ENCODE results near the gene HEATR3. TPM values are rescaled to one million over a fixed set of nuclear protein-coding genes. Genes with fewer than 3 reads are reported as not detected.
"Not testable (repeated sequence)": the region's sequence is repeated elsewhere in the genome, so short reads cannot be mapped to it uniquely, and the experiment has no call there.

Gene HEATR3
- total RNA-seq, 2 donors from 2014 or later = 18.1 to 26.9 TPM

DNA sequence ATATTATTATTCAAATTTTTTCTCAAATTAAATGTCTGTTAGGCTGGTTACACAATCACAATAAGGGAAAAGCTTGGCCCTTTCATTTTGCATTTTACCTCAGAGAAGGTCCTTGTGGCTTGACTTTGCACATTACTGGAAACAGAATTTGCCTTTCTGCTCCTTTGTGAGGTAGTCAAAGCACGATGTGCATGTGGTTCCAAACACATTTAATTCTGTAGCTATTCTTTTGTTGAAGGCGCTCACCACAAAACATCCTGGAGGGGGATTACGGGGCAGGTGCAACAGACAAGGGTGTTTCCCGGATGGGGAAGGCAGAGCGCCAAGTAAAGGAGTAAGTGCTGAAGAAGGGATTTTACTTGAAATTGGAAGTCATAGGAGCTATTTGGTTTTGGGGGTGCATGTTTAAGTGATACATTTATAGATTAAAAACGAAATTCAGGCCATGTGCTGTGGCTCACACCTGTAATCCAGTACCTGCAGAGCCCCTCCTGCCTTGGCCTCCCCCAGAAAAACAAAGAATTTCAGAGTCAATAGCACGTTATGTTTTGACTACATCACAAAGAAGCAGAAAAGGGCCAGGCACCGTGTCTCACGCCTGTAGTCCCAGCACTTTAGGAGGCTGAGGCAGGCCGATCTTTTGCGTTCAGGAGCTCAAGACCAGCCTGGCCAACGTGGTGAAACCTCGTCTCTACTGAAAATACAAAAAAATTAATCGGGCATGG lies 56.1 kb downstream of the HEATR3 start:
- no peaks in the 10 kb centered on the region for H3K9me3 ChIP-seq
- DNase-seq = no peak
- H3K4me3 ChIP-seq = no peak overlapping the region
- no peaks in the 10 kb centered on the region for H3K27me3 ChIP-seq
- H3K4me1 ChIP-seq = no peaks in the 10 kb centered on the region
- no peak overlapping the region for H3K27ac ChIP-seq
- no peak overlapping the region for H3K9ac ChIP-seq (ENCODE audit: low read depth in 2 of 2, low read length in 2 of 2)
- TF ChIP-seq, protein P1, sequence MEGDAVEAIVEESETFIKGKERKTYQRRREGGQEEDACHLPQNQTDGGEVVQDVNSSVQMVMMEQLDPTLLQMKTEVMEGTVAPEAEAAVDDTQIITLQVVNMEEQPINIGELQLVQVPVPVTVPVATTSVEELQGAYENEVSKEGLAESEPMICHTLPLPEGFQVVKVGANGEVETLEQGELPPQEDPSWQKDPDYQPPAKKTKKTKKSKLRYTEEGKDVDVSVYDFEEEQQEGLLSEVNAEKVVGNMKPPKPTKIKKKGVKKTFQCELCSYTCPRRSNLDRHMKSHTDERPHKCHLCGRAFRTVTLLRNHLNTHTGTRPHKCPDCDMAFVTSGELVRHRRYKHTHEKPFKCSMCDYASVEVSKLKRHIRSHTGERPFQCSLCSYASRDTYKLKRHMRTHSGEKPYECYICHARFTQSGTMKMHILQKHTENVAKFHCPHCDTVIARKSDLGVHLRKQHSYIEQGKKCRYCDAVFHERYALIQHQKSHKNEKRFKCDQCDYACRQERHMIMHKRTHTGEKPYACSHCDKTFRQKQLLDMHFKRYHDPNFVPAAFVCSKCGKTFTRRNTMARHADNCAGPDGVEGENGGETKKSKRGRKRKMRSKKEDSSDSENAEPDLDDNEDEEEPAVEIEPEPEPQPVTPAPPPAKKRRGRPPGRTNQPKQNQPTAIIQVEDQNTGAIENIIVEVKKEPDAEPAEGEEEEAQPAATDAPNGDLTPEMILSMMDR (IDR thresholded peaks at IDR 0.05) = no peak
- intact Hi-C loops (cut with DNase I) = no loop called here
- no peaks in the 10 kb centered on the region for H3K36me3 ChIP-seq

DNA sequence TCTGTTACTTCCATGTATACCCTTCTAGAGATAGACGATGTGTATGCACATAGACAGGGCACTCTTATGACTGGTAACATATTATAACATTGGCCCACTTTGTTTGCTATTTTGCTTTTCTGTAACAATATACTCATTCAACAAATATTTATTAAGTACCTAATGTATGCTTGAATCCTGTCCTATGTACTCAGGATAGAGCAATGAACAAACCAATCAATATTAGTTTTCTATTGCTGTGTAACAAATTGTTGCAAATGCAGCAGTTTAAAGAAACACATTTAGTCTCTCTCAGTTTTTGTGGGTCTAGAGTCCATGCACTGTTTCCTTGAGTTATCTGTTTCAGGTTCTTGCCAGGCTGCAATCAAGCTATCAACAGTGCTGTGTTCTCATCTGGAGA lies 57.6 kb downstream of the HEATR3 start:
- H3K36me3 ChIP-seq = no peaks in the 10 kb centered on the region
- no peaks in the 10 kb centered on the region for H3K27me3 ChIP-seq
- no peak overlapping the region for H3K4me3 ChIP-seq
- no peak overlapping the region for H3K9ac ChIP-seq (ENCODE audit: low read depth in 2 of 2, low read length in 2 of 2)
- no peaks in the 10 kb centered on the region for H3K9me3 ChIP-seq
- no peak for DNase-seq
- intact Hi-C loops (cut with DNase I) = no loop called here
- H3K27ac ChIP-seq = no peak overlapping the region
- no peaks in the 10 kb centered on the region for H3K4me1 ChIP-seq
- TF ChIP-seq, protein P1 (IDR thresholded peaks at IDR 0.05) = no peak

DNA sequence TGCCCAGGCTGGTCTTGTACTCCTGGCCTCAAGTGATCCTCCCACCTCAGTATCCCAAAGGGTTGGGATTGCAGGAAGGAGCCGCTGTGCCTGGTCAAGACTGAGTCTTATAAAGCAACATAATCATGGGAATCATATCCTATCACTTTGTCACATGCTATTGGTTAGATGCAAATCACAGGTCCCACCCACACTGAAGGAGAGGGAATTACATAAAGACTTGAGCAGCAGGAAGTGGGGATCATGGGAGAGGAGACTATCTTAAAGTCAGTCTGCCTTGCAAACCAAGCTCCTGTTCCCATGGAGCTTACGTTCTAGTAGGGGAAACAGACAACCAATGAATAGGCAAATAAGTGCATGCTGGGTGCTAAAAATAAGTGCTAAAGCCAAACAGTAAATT lies 59.0 kb downstream of the HEATR3 start:
- H3K36me3 ChIP-seq = no peaks in the 10 kb centered on the region
- H3K9ac ChIP-seq (ENCODE audit: low read depth in 2 of 2, low read length in 2 of 2) = no peak overlapping the region
- intact Hi-C loops (cut with DNase I) = no loop called here
- H3K4me1 ChIP-seq = no peaks in the 10 kb centered on the region
- no peak for DNase-seq
- H3K27me3 ChIP-seq = no peaks in the 10 kb centered on the region
- H3K9me3 ChIP-seq = no peaks in the 10 kb centered on the region
- no peak overlapping the region for H3K4me3 ChIP-seq
- no peak overlapping the region for H3K27ac ChIP-seq
- TF ChIP-seq, protein P1 (IDR thresholded peaks at IDR 0.05) = no peak

DNA sequence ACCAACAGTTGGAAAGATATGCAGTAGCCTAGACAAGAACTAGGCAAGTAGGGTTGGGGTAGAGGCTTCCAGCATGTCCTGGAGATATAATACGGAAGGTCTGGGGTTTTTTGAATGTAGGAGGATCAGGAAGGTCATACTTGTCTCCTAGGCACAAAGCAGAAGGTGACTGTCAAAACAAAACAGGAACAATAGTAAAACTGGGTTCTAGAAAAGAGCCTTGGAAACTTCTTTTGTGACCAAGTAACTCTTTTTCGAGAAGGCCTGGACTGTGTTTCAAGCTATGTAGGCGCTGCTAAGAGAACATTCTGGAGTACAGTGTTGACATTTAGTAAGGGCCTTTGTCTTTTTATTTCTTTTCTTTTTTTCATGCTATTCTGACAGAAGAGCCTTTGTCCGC lies 60.4 kb downstream of the HEATR3 start:
- Histone ChIP-seq H3K9me3 (no peaks in the 10 kb centered on the region), H3K36me3 (no peaks in the 10 kb centered on the region), H3K4me3 (no peak overlapping the region), H3K27ac (no peak overlapping the region), H3K4me1 (no peaks in the 10 kb centered on the region), H3K9ac (ENCODE audit: low read depth in 2 of 2, low read length in 2 of 2) (no peak overlapping the region), H3K27me3 (no peaks in the 10 kb centered on the region)
- TF ChIP-seq, protein P1 (IDR thresholded peaks at IDR 0.05) = no peak
- no peak for DNase-seq
- intact Hi-C loops (cut with DNase I) = no loop called here

DNA sequence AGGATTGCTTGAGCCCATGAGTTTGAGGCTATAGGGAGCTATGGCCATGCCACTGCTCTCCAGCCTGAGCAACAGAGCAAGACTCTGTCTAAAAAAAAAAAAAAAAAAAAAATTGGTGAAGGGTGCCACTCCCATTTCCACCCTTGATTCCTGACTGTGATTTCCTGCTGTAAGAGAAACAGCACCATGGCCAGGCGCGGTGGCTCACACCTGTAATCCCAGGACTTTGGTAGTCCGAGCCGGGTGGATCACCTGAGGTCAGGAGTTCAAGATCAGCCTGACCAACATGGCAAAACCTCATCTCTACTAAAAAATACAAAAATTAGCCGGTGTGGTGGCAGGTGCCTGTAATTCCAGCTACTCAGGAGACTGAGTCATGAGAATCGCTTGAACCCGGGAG lies 66.8 kb downstream of the HEATR3 start:
- H3K9ac ChIP-seq (ENCODE audit: low read depth in 2 of 2, low read length in 2 of 2); H3K9me3 ChIP-seq; H3K27ac ChIP-seq; H3K4me1 ChIP-seq; H3K36me3 ChIP-seq; H3K27me3 ChIP-seq; DNase-seq; intact Hi-C loops (cut with DNase I); H3K4me3 ChIP-seq: not testable (repeated sequence)

DNA sequence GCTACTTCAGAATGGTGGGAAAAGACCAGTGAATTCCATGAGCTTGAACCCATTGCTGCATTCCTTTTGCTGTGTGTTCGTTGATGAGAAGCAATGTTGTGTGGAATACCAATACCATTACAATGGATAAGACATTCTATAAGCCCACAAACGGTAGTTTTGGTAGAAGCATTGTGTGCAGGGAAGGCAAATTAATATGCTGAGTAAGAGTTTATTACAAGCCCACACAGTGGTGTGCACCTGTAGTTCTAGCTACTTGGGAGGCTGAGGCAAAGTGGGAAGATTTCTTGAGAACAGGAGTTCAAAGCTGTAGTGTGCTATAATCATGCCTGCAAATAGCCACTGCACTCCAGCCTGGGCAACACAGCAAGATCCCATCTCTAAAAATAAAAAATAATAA lies 67.4 kb downstream of the HEATR3 start:
- H3K4me3 ChIP-seq = no peak overlapping the region
- no peaks in the 10 kb centered on the region for H3K36me3 ChIP-seq
- H3K4me1 ChIP-seq = no peaks in the 10 kb centered on the region
- no peak for DNase-seq
- no peaks in the 10 kb centered on the region for H3K27me3 ChIP-seq
- intact Hi-C loops (cut with DNase I) = no loop called here
- H3K27ac ChIP-seq = no peak overlapping the region
- H3K9me3 ChIP-seq = no peaks in the 10 kb centered on the region
- TF ChIP-seq, protein P1 (IDR thresholded peaks at IDR 0.05) = no peak
- H3K9ac ChIP-seq (ENCODE audit: low read depth in 2 of 2, low read length in 2 of 2) = no peak overlapping the region
